Left colon (tissue), 2 donors: ENCODE results near the gene ZNF773. TPM values are rescaled to one million over a fixed set of nuclear protein-coding genes. Genes with fewer than 3 reads are reported as not detected.

ENCODE experiments used
- ATAC-seq: fragments of 200-7000 bp; cut with Tn5 transposase; one replicate; pipeline ENCODE4 v1.9.1; 2020; ENCODE audit warnings: mild to moderate bottlenecking, moderate library complexity
- DNase-seq, 2 donors: peaks; one replicate each; pipeline ENCODE4 v3.0.0-alpha.2; 2020
- intact Hi-C, 2 donors: fragments of 100-400 bp; cut with DNase I in 1 of 2; cut with micrococcal nuclease in 1 of 2; formaldehyde crosslinking; loops; one replicate each; pipeline versions ENCODE4 v1.11.2 to v1.14.0; 2022; cut with DNase I, micrococcal nuclease
- total RNA-seq, 2 donors: library from RNA; stranded (reverse); fragmentation: NEBNext Ultra II Directional; extraction: Animal tissue kit (Norgen Biotek cat#: 25700); gene quantifications; one replicate each; pipeline ENCODE4 v1.2.1, GENCODE V29; 2021
- donor health status: DM: no; HTN: no; CAD: no.
- donor health status: DM: yes; HTN: yes; CAD: no.

ZNF773 gene
- total RNA-seq, 2 donors from 2014 or later: 2.6 to 5.0 TPM

- ATAC-seq: no peak
- DNase-seq: no peak
- intact Hi-C loops: no loop called here
Measured at GRCh38 chr19:57546513-57546912, 46.8 kb downstream of the ZNF773 start.

GRCh38 chr19:57552432-57552831 lies 52.7 kb downstream of the ZNF773 start:
- ATAC-seq (no peak), DNase-seq (no peak)
- intact Hi-C loops: no loop called here

GRCh38 chr19:57557659-57558058 lies 57.9 kb downstream of the ZNF773 start:
- no peak for ATAC-seq
- intact Hi-C loops: no loop called here
- no peak for DNase-seq

Other genes starting within 250 kb of the ZNF773 start
- 10 to 100 TPM; 33.1 to 41.6 TPM for gene ZNF460, start 219.5 kb upstream of the ZNF773 start, total RNA-seq
- 1 to 10 TPM; 2.8 to 3.5 TPM for gene ZNF543, start 179.5 kb upstream of the ZNF773 start, total RNA-seq
- 1 to 10 TPM; 3.0 to 3.3 TPM for gene ZNF304, start 148.7 kb upstream of the ZNF773 start, total RNA-seq
- gene TRAPPC2B, start 136.4 kb upstream of the ZNF773 start, total RNA-seq: 1 to 10 TPM; 4.4 to 4.5 TPM
- gene ZNF547, start 136.4 kb upstream of the ZNF773 start, total RNA-seq: 1 to 10 TPM; 1.4 to 1.8 TPM
- 10 to 100 TPM in 1 of 2 donors, 1 to 10 TPM in 1; 8.1 to 10.7 TPM for gene ZNF548, start 110.1 kb upstream of the ZNF773 start, total RNA-seq
- gene ZNF17, start 88.8 kb upstream of the ZNF773 start, total RNA-seq: 10 to 100 TPM in 1 of 2 donors, 1 to 10 TPM in 1; 7.7 to 12.1 TPM
- gene ZNF749, start 64.6 kb upstream of the ZNF773 start, total RNA-seq: 1 to 10 TPM; 7.3 to 8.3 TPM
- gene VN1R1, start 42.8 kb upstream of the ZNF773 start, total RNA-seq: under 1 TPM; 0.37 to 0.50 TPM
- 1 to 10 TPM; 3.2 to 3.8 TPM for gene ZNF772, start 22.4 kb upstream of the ZNF773 start, total RNA-seq
- 1 to 10 TPM; 3.2 to 4.0 TPM for gene ZNF419, start 12.2 kb upstream of the ZNF773 start, total RNA-seq
- gene ZNF549, start 27.4 kb downstream of the ZNF773 start, total RNA-seq: 1 to 10 TPM; 2.7 to 3.5 TPM
- gene ZNF550, start 59.9 kb downstream of the ZNF773 start, total RNA-seq: 1 to 10 TPM; 2.7 to 5.3 TPM
- 1 to 10 TPM; 2.0 to 3.2 TPM for gene ZNF416, start 79.0 kb downstream of the ZNF773 start, total RNA-seq
- 1 to 10 TPM in 1 of 2 donors, under 1 TPM in 1; 0.95 to 1.5 TPM for gene ZIK1, start 84.2 kb downstream of the ZNF773 start, total RNA-seq
- gene ZNF530, start 99.9 kb downstream of the ZNF773 start, total RNA-seq: 1 to 10 TPM; 1.2 to 1.7 TPM
- 1 to 10 TPM; 7.4 to 9.0 TPM for gene ZNF134, start 114.3 kb downstream of the ZNF773 start, total RNA-seq
- gene ZNF211, start 133.2 kb downstream of the ZNF773 start, total RNA-seq: 1 to 10 TPM; 7.4 to 9.9 TPM
- not detected for gene ZSCAN4, start 169.0 kb downstream of the ZNF773 start, total RNA-seq
- gene ZNF551, start 182.0 kb downstream of the ZNF773 start, total RNA-seq: 1 to 10 TPM; 4.9 to 5.2 TPM
- 1 to 10 TPM in 1 of 2 donors, under 1 TPM in 1; 0.67 to 1.8 TPM for gene ZNF154, start 209.3 kb downstream of the ZNF773 start, total RNA-seq
- gene ZNF671, start 227.7 kb downstream of the ZNF773 start, total RNA-seq: 1 to 10 TPM; 2.2 to 3.1 TPM
- 10 to 100 TPM; 13.3 to 16.5 TPM for gene ZNF776, start 246.9 kb downstream of the ZNF773 start, total RNA-seq